Mesendoderm (in vitro differentiated cells): ENCODE data around the gene RIPOR3.

ENCODE experiments used
- DNase-seq: peaks from one replicate; pipeline ENCODE4 v3.0.0; 2013
- H2AK5ac ChIP-seq: 2 replicates; pipeline ENCODE4 v1.6.1; 2013; ENCODE audit warnings: low read length, inconsistent platforms
- H2BK120ac ChIP-seq: 2 replicates; pipeline ENCODE4 v1.6.1; 2013; ENCODE audit warnings: low read depth, mild to moderate bottlenecking, low read length, moderate library complexity, mixed read lengths
- H2BK15ac ChIP-seq: replicated peaks from 2 replicates; pipeline ENCODE4 v1.6.1; 2013; ENCODE audit warnings: low read depth, mild to moderate bottlenecking, moderate library complexity
- H2BK5ac ChIP-seq: 2 replicates; pipeline ENCODE4 v1.6.1; 2013; ENCODE audit warnings: low read length, inconsistent platforms
- H3K18ac ChIP-seq: 2 replicates; pipeline ENCODE4 v1.6.1; 2013; ENCODE audit warnings: mild to moderate bottlenecking, low read length, mixed read lengths
- H3K23ac ChIP-seq: one replicate; pipeline ENCODE4 v1.6.1; 2013; ENCODE audit warnings: low read length
- H3K27ac ChIP-seq: 2 replicates; pipeline ENCODE4 v1.5.1; 2013; ENCODE audit warnings: low read depth, mild to moderate bottlenecking, inconsistent platforms, low read length, moderate library complexity
- H3K27me3 ChIP-seq: 2 replicates; pipeline ENCODE4 v1.6.1; 2013; ENCODE audit warnings: low read length, control low read depth, mild to moderate bottlenecking, inconsistent platforms; ENCODE audit not compliant: insufficient read depth, poor library complexity
- H3K36me3 ChIP-seq: 2 replicates; pipeline ENCODE4 v1.6.1; 2013; ENCODE audit warnings: low read length, inconsistent platforms; ENCODE audit not compliant: control insufficient read depth, insufficient read depth
- H3K4ac ChIP-seq: one replicate; pipeline ENCODE4 v1.6.1; 2013; ENCODE audit warnings: low read depth, mild to moderate bottlenecking, low read length, moderate library complexity
- H3K4me1 ChIP-seq: 2 replicates; pipeline ENCODE4 v1.6.1; 2013; ENCODE audit warnings: low read depth, low read length, inconsistent platforms; ENCODE audit not compliant: control insufficient read depth
- H3K4me2 ChIP-seq: 2 replicates; pipeline ENCODE4 v1.6.1; 2013; ENCODE audit warnings: low read length
- H3K4me3 ChIP-seq: 2 replicates; pipeline ENCODE4 v1.5.1; 2013; ENCODE audit warnings: mild to moderate bottlenecking, low read length
- H3K56ac ChIP-seq: one replicate; pipeline ENCODE4 v1.6.1; 2013; ENCODE audit warnings: low read length
- H3K79me1 ChIP-seq: 2 replicates; pipeline ENCODE4 v1.6.1; 2013; ENCODE audit warnings: low read length, inconsistent platforms
- H3K79me2 ChIP-seq: 2 replicates; pipeline ENCODE4 v1.6.1; 2013; ENCODE audit warnings: mild to moderate bottlenecking, low read length; ENCODE audit not compliant: control insufficient read depth, insufficient read depth
- H3K9ac ChIP-seq: 2 replicates; pipeline ENCODE4 v1.6.1; 2013; ENCODE audit warnings: low read length, inconsistent platforms
- H4K5ac ChIP-seq: one replicate; pipeline ENCODE4 v1.6.1; 2013; ENCODE audit warnings: low read length
- H4K8ac ChIP-seq: one replicate; pipeline ENCODE4 v1.6.1; 2013; ENCODE audit warnings: low read depth, mild to moderate bottlenecking, control low read depth, low read length, moderate library complexity
- WGBS: extraction: QIAGEN DNeasy Blood & Tissue Kit; methylation state at CpG from one replicate; pipeline ENCODE4 v1.1.7; 2013; ENCODE audit warnings: low lambda C conversion rate, missing lambda C conversion rate; ENCODE audit not compliant: insufficient coverage; ENCODE audit errors: extremely low coverage; 5-methylcytosine and 5-hydroxymethylcytosine counted together

Gene RIPOR3

GRCh38 chr20:50628332-50628731 is 63.0 kb downstream of the RIPOR3 start:
- no peak overlapping the region for H3K27ac ChIP-seq

GRCh38 chr20:50627747-50628146 is 63.6 kb downstream of the RIPOR3 start:
- no peak overlapping the region for H2BK5ac ChIP-seq
- H3K18ac ChIP-seq = no peak overlapping the region
- H3K4me3 ChIP-seq = no peak overlapping the region
- H3K56ac ChIP-seq = no peak overlapping the region
- H3K4me2 ChIP-seq = no peak overlapping the region
- no peak overlapping the region for H2BK15ac ChIP-seq
- no peak overlapping the region for H3K27ac ChIP-seq
- H4K5ac ChIP-seq = no peak overlapping the region
- no peaks in the 10 kb centered on the region for H3K36me3 ChIP-seq
- H3K79me2 ChIP-seq = no peaks in the 10 kb centered on the region
- H3K9ac ChIP-seq = no peak overlapping the region
- no peaks in the 10 kb centered on the region for H3K4me1 ChIP-seq
- H3K79me1 ChIP-seq = no peaks in the 10 kb centered on the region
- H3K23ac ChIP-seq = no peak overlapping the region
- no peaks in the 10 kb centered on the region for H3K27me3 ChIP-seq
- WGBS = no CpG with 5 or more reads among the region's 9 CpGs
- no peak overlapping the region for H2BK120ac ChIP-seq
- no peak overlapping the region for H3K4ac ChIP-seq
- no peak overlapping the region for H4K8ac ChIP-seq
- no peak overlapping the region for H2AK5ac ChIP-seq
- no peak for DNase-seq

More at GRCh38 chr20:50628332-50628731, 63.0 kb downstream of the RIPOR3 start:
- Histone ChIP-seq H4K8ac (no peak overlapping the region), H3K79me1 (no peaks in the 10 kb centered on the region), H3K23ac (no peak overlapping the region), H4K5ac (no peak overlapping the region), H2BK5ac (no peak overlapping the region), H3K36me3 (no peaks in the 10 kb centered on the region), H2BK120ac (no peak overlapping the region), H3K79me2 (no peaks in the 10 kb centered on the region), H2AK5ac (no peak overlapping the region), H3K4me3 (no peak overlapping the region), H3K9ac (no peak overlapping the region), H3K4ac (no peak overlapping the region), H3K27me3 (no peaks in the 10 kb centered on the region), H2BK15ac (no peak overlapping the region), H3K4me2 (no peak overlapping the region), H3K18ac (no peak overlapping the region), H3K4me1 (no peaks in the 10 kb centered on the region), H3K56ac (peak overlapping the region; percentile 2)
- no CpG with 5 or more reads among the region's 11 CpGs for WGBS
- DNase-seq = no peak

GRCh38 chr20:50625986-50626677 is 65.2 kb downstream of the RIPOR3 start:
- no peaks in the 10 kb centered on the region for H3K79me1 ChIP-seq
- H3K56ac ChIP-seq = no peak overlapping the region
- H2AK5ac ChIP-seq = no peak overlapping the region
- no peak overlapping the region for H2BK5ac ChIP-seq
- no CpG with 5 or more reads among the region's 15 CpGs for WGBS
- no peak overlapping the region for H3K23ac ChIP-seq
- H3K4me3 ChIP-seq = no peak overlapping the region
- no peaks in the 10 kb centered on the region for H3K79me2 ChIP-seq
- no peak overlapping the region for H4K8ac ChIP-seq
- no peak overlapping the region for H4K5ac ChIP-seq
- no peak overlapping the region for H2BK120ac ChIP-seq
- H3K18ac ChIP-seq = no peak overlapping the region
- peak; percentile 93 for DNase-seq
- no peak overlapping the region for H2BK15ac ChIP-seq
- H3K4me1 ChIP-seq = no peaks in the 10 kb centered on the region
- H3K9ac ChIP-seq = no peak overlapping the region
- no peak overlapping the region for H3K4ac ChIP-seq
- no peak overlapping the region for H3K27ac ChIP-seq
- no peak overlapping the region for H3K4me2 ChIP-seq
- no peaks in the 10 kb centered on the region for H3K36me3 ChIP-seq
- H3K27me3 ChIP-seq = no peaks in the 10 kb centered on the region

GRCh38 chr20:50624351-50625016 is 66.9 kb downstream of the RIPOR3 start:
- no peaks in the 10 kb centered on the region for H3K27me3 ChIP-seq
- no peak overlapping the region for H3K23ac ChIP-seq
- H2BK5ac ChIP-seq = no peak overlapping the region
- WGBS = no CpG with 5 or more reads among the region's 18 CpGs
- H3K4me1 ChIP-seq = no peaks in the 10 kb centered on the region
- no peak overlapping the region for H3K4ac ChIP-seq
- H3K4me3 ChIP-seq = no peak overlapping the region
- H3K18ac ChIP-seq = no peak overlapping the region
- no peaks in the 10 kb centered on the region for H3K79me2 ChIP-seq
- no peak overlapping the region for H3K56ac ChIP-seq
- no peak overlapping the region for H2BK15ac ChIP-seq
- H2BK120ac ChIP-seq = no peak overlapping the region
- H2AK5ac ChIP-seq = no peak overlapping the region
- no peak overlapping the region for H3K27ac ChIP-seq
- H3K79me1 ChIP-seq = no peaks in the 10 kb centered on the region
- H4K5ac ChIP-seq = no peak overlapping the region
- H3K36me3 ChIP-seq = no peaks in the 10 kb centered on the region
- no peak for DNase-seq
- no peak overlapping the region for H3K9ac ChIP-seq
- H3K4me2 ChIP-seq = no peak overlapping the region
- no peak overlapping the region for H4K8ac ChIP-seq

GRCh38 chr20:50621068-50621665 is 70.2 kb downstream of the RIPOR3 start:
- no peak for DNase-seq
- no peak overlapping the region for H2BK15ac ChIP-seq
- no peaks in the 10 kb centered on the region for H3K36me3 ChIP-seq
- H3K23ac ChIP-seq = no peak overlapping the region
- no peak overlapping the region for H3K4me3 ChIP-seq
- H3K4me1 ChIP-seq = no peaks in the 10 kb centered on the region
- H3K27me3 ChIP-seq = no peaks in the 10 kb centered on the region
- no peak overlapping the region for H3K27ac ChIP-seq
- no peak overlapping the region for H2BK5ac ChIP-seq
- WGBS = no CpG with 5 or more reads among the region's 4 CpGs
- H3K56ac ChIP-seq = no peak overlapping the region
- H4K5ac ChIP-seq = no peak overlapping the region
- no peak overlapping the region for H3K18ac ChIP-seq
- no peak overlapping the region for H2BK120ac ChIP-seq
- H4K8ac ChIP-seq = no peak overlapping the region
- no peak overlapping the region for H3K4me2 ChIP-seq
- H3K4ac ChIP-seq = no peak overlapping the region
- H3K9ac ChIP-seq = no peak overlapping the region
- H3K79me2 ChIP-seq = no peaks in the 10 kb centered on the region
- H3K79me1 ChIP-seq = no peaks in the 10 kb centered on the region
- no peak overlapping the region for H2AK5ac ChIP-seq
